GM18867 (cell line): Measurements from ENCODE around the gene LPIN2.
"Not testable (repeated sequence)": the region's sequence is repeated elsewhere in the genome, so short reads cannot be mapped to it uniquely, and the experiment has no call there.

ENCODE experiments used
- ATAC-seq: cut with Tn5 transposase; IDR thresholded peaks from one replicate; pipeline ENCODE4 v1.9.1; 2021; ENCODE audit warnings: mild to moderate bottlenecking, moderate library complexity; ENCODE audit not compliant: unreplicated experiment

Gene LPIN2, protein sequence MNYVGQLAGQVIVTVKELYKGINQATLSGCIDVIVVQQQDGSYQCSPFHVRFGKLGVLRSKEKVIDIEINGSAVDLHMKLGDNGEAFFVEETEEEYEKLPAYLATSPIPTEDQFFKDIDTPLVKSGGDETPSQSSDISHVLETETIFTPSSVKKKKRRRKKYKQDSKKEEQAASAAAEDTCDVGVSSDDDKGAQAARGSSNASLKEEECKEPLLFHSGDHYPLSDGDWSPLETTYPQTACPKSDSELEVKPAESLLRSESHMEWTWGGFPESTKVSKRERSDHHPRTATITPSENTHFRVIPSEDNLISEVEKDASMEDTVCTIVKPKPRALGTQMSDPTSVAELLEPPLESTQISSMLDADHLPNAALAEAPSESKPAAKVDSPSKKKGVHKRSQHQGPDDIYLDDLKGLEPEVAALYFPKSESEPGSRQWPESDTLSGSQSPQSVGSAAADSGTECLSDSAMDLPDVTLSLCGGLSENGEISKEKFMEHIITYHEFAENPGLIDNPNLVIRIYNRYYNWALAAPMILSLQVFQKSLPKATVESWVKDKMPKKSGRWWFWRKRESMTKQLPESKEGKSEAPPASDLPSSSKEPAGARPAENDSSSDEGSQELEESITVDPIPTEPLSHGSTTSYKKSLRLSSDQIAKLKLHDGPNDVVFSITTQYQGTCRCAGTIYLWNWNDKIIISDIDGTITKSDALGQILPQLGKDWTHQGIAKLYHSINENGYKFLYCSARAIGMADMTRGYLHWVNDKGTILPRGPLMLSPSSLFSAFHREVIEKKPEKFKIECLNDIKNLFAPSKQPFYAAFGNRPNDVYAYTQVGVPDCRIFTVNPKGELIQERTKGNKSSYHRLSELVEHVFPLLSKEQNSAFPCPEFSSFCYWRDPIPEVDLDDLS

DNA sequence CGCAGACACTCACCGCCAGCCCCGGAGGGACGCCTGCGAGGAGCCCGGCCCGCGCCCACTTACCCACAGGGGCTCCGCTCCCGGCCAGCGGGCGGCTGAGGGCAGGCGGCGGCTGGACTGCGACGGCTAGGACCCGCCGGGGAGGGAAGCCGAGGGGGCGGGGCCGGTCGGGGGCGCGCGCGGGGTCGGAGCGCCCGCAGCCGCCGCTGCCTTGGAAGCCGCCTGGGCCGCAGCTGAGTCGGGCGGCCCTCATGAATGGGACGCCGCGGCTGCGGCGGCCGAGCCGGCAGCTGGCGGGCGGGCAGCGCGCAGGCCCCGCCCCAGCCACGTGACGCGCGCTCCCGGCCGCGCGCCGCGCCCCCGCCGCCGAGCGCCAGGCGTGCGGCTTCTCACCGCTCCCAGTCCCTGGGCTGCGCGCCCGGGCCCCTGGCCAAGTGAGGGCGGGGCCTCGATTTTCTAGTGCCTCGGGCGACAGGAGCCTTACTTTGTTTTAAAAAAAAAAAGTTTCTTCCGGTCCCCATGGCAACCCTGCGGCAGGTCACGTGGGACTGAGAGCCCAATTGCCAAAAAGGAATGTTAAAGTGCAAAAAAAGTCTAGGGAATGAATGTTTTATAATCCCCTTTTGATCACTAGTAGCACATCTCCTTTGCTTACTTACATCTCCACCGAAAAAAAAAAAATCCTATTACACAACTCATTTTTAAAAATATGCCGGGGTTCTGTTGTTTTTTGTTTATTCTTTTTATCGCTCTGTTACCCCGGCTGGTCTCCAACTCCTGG, at the start of gene LPIN2:
Gene LPIN2, minus strand, starts transcription at position 121 of the 781 bp plus-strand sequence. CDS start 52,304 bp downstream, outside the sequence.
- ATAC-seq: peak; percentile 88

DNA sequence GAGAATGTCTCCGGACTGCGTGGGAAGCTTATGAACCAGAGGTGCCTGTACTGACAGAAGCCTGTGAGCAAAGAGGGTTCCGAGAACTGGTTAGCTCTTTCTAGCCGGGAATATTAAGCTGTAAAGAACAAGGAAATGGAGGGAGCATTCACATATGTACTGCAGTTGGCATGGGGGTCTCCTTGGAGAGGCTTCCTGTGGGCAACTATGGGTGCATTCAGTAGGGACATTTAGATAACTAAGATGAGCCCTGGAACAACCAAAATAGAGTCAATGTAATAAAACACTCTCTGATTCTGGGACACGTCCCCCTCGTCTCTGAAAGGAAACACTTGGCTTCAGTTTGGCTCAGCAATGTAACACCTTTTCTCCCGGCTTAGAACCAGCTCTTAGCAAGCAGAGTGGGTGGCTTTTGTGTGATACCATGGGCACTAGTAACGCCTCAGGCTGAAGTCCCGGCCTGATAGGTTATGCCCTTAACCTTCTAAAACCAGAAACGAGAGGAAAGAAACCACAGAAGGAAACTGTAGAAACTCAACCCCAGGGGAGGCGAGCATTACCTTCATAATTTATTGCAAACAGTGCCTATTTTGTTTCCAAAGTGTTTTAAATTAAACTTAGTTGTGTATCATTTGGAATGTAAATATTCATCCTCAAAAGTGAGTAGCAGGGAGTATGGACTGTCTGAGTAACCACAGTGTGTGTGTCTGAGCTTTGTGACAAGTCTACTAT, 48.8 kb upstream of the LPIN2 start:
- peak; percentile 46 for ATAC-seq

DNA sequence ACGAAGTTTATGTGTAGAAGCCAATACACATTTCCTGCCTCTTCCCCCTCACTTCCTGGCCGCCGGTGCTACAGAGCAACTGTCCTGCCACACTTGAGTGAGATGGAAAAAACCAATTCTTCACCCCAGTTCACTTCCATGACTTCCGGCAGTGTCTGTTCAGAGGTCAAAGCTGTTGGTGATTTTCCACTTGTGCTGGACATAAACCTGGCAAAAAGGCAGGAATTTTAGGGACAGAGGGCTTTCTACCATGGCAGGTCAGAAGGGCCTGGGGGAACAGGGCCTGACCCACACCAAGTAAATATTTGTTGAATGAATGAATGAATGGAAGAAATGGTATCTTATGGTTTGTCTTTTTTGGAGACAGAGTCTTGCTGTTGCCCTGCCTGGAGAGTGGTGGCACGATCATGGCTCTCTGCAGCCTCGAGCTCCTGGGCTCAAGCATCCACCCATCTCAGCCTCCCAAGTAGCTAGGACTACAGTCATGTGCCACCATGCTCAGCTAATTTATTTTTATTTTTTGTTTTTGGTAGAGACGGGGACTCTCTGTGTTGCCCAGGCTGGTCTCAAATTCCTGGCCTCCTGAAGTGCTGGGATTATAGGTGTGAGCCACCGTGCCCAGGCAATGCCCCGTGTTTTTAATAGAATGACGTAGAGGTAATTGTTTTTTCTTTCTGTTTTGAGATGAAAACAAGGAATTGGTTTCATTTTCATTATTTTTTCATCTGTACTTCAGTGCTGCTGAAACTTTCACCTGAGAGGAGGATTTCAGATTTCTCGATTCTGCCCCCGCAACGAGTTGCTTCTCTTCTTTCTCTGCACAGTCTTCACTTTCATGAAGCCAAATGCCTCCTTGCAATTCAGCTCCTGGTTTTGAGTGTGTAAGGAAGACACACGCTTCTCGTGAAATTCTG, 48.0 kb upstream of the LPIN2 start:
- peak; percentile 64 for ATAC-seq

DNA sequence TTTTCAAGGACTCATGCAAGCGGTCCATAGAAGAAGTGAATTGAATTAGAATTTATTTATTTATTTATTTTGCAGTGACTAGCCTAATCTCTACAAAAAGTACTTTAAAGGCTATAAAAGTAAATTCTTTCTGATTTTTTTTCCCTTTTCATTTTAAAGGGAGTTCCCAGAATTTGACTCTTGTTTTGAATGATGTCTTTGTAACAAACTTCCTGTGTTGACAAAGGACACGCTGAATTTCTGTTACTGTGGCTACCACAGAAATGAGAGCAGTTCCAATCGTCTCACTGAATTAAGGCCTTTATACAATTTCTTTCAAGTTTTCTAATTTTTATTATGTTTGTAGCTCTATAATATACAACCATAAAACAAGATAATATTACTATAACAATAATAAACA, 46.3 kb upstream of the LPIN2 start:
- no peak for ATAC-seq

DNA sequence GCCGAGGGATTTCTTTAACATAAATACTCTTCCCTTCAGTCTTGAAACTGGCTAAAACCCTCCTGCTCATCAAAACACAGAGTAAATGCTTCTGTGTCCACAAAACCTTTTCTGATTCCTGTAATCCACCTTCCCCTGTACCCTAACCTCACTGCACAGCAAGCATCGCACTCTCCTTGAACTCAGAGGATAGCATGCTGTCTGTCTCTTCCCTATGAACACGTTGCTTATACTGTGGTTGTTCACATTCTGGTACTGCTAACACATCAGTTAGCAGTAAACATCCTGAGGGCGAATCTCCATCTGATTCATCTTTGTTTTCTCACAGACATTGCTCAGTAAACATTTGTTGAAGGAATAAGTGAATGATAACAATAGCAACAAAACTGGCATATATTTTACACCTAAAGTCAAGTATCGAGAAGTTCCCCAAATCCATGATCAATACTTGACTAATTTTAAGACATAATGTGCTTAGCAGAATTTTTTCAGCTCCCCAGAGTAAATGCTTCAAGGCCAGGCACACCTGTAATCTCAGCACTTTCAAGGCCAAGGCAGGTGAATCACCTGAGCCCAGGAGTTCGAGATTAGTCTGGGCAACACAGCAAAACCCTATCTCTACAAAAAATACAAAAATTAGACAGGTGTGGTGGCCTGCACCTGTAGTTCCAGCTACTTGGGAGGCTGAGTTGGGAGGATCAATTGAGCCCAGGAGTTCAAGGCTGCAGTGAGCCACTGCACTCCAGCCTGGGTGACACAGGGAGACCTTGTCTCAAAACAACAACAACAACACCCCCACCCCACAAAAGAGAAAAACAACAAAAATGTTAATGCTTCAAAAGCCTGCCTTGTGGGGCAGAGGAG, 45.6 kb upstream of the LPIN2 start:
- no peak for ATAC-seq

DNA sequence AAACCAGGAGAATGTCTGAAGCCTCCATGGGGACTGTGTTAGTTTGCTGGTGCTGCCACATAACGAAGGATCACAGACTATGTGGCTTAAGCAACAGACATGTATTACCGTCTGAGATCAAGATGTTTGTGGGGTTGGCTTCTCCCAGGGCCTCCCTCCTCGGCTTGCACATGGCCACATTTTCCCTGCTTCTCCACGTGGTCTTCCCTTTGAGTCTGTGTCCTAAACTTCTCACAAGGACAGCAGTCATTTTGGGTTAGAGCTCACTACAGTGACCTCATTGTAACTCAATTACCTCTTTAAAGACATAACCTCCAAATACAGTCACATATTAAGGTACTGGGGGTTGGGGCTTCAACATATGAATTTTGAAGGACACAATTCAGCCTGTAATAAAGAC, 44.6 kb upstream of the LPIN2 start:
- no peak for ATAC-seq

DNA sequence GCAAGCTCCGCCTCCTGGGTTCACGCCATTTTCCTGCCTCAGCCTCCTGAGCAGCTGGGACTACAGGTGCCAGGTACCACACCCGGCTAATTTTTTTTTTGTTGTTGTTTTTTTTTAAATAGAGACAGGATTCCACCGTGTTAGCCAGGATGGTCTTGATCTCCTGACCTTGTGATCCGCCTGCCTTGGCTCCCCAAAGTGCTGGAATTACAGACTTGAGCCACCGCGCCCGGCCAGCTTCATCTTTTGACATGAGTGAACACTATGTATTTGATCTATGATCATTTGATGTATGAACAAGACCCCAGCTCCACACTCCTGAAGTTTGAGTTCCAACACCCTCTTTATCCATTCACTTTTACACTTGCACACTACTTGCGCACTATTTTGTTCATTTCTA, 43.4 kb upstream of the LPIN2 start:
- ATAC-seq: no peak

DNA sequence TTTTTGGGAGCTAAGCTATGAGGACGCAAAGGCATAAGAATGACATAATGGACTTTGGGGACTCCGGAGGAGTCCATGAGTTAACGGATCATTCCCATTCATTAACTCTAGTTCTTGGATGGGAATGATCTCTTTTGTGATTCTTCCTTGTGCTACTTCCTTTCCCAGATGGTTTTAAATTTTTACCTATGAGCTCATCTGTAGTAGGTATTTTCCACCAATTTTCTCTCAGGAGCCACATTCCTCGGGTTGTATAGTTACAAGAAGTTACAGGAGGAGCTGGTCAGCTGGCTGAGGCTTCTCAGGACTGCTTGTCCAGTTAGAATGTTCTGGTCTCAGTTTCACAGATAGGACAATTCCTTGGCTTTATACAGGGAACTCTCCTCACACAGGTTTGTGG, 42.9 kb upstream of the LPIN2 start:
- no peak for ATAC-seq

DNA sequence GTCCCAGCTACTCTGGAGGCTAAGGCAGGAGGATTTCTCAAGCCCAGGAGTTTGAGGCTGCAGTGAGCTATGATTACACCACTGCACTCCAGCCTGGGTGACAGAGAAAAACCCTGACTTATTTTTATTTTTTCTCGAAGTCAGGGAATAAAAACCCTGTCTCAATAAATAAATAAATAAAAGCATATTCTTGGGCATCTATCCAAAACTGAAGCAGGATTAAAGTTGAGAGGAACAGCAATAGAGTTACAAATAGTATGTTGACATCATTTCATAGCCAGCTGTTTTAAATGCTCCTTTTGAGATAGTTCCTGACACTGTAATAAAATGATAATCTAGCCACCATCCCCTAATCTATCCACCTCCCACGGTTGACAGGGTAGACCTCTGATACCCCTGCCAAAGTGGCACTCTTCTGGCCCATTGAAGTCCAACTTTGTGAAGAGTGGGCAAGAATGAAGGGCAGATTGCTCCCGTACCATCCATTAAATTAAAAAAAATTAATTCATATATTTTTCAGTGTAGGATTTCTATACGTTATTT, 42.3 kb upstream of the LPIN2 start:
- ATAC-seq: no peak

DNA sequence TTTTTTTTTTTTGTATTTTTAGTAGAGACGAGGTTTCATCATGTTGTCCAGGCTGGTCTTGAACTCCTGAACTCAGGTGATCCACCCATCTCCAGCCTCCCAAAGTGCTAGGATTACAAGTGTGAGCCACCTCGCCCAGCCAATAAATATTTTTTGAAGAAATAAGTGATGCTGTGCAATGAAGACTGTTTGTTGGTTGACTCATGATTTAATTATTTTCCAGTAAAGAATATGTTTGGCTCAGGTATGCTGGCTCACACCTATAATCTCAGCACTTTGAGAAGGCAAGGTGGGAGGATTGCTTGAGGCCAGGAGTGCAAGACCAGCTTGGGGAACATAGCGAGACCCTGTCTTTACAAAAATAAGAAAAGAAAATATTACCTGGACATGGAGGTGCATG, 41.8 kb upstream of the LPIN2 start:
- ATAC-seq: no peak

DNA sequence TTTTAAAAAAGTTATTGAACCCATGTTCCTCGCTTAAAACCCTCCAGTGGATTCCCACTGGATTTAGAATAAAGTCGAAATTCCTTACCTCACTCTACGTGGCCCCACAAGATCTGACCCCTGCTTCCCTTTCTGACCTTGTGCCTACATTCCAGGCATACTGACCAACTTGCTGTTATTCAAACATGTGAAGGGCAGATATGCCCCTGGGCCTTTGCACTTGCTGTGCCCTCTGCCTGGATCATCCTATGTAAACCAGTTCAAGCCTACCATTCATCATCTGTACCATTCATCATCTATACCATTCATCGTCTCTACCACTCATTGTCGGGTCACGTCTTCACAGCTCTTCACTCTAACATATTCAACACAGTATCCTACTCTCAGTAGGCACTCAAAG, 41.3 kb upstream of the LPIN2 start:
- no peak for ATAC-seq

DNA sequence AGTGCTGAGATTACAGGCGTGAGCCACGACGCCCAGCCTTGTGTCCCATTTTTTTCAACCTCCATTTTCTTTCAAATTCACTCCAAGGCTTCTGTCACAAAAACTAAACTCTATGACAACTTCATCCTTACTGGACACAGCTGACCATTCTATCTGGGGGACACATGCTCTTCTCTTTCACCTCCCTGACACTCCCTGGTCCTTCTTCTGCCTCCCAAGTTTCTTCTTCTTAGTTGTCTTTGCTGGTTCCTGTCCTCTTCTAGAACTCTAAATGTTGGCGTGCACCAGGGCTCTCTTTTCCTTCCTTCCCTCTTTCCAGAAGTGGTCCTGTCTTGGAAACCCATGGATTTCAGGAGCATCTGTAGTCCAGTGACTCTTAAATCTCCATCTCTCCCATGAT, 40.1 kb upstream of the LPIN2 start:
- no peak for ATAC-seq

DNA sequence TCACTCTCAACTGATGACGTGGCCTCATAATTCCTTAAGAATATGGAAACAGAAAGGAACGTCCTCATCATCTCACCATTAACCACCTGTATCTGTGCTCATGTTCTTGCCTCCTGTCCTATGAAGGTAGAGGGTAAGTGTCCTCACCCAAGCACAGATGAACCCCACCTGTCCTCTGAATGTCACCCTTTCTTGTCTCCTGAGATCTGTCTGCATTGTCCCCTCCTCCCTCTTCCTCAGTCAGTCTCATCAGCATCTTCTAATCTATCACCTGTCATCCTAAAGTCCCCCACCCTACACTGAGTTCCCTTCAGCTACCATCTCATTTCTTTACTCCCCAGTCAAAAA, 39.4 kb upstream of the LPIN2 start:
- no peak for ATAC-seq

DNA sequence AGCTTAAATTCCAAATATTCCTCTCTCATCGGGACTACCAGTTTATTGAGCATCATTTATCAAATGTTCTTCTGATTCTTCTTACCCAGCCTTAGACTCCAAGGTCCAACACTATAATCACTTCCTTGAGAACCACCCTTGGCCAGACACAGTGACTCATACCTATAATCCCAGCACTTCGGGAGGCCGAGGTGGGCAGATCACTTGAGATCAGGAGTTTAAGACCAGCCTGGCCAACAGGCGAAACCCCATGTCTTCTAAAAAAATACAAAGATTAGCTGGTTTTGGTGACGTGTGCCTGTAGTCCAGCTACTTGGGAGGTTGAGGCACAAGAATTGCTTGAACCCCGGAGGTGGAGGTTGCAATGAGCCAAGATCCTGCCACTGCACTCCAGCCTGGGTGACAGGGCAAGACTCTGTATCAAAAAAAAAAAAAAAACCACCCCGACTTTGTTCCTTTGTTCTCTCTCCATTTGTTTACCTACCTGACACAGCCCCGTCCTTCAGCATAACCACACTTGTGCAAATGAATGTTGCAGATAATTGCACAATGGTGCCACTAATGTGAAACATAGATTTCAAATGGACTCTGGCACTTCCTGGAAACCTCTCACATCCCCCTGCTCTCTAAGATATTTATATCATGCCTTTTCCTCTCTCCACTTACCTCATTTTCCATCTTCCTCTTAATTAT, 38.9 kb upstream of the LPIN2 start:
- ATAC-seq: no peak

DNA sequence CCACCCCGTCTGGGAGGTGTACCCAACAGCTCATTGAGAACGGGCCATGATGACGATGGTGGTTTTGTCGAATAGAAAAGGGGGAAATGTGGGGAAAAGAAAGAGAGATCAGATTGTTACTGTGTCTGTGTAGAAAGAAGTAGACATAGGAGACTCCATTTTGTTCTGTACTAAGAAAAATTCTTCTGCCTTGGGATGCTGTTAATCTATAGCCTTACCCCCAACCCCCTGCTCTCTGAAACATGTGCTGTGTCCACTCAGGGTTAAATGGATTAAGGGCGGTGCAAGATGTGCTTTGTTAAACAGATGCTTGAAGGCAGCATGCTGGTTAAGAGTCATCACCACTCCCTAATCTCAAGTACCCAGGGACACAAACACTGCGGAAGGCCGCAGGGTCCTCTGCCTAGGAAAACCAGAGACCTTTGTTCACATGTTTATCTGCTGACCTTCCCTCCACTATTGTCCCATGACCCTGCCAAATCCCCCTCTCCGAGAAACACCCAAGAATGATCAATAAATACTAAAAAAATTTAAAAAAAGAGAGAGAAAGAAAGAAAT, 37.0 kb upstream of the LPIN2 start:
- not testable (repeated sequence) for ATAC-seq

DNA sequence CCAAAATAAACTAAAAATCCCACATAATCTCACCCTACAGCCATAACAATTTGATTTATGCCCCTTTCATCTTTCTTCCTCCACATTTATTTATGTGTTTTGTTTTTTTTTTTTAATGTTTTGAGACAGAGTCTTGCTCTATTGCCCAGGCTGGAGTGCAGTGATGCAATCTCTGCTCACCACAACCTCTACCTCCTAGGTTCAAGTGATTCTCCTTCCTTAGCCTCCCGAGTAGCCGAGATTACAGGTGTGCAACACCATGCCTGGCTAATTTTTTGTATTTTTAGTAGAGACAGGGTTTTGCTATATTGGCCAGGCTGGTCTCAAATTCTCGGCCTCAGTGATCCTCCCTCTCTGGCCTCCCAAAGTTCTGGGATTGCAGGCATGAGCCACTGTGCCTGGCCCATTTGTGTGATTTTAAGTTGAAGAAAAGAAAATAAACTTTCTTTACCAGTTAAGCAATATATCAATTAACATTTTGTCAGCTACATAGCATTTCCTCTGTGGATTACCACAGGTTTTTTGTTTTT, 35.9 kb upstream of the LPIN2 start:
- ATAC-seq: no peak

DNA sequence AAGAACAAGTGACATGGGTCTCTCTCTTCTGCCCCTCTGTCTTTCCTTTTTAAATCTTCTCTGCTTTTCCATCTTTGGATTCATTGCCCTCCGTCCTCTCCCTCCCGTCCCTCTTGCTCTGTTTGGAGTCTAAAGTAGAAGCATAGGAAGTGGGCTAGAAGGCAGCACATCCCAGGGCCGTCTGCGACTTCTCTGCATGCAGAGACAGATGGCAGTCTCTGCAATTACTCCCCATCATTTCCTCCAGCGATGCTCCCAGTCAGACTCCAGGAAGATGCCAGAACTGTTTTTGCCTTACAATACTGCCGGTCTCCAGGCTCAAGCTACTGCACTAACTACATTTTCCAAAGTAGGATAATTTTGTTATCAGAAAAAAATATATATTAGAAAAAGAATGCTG, 35.2 kb upstream of the LPIN2 start:
- ATAC-seq: no peak
